Calu3 (cell line): Measurements from ENCODE around the gene WDR54. TPM values are rescaled to one million over a fixed set of nuclear protein-coding genes. Genes with fewer than 3 reads are reported as not detected.

Experiments used
- BruUV-seq: library from RNA; stranded (reverse); fragments of 400-500 nt; replicated peaks from 2 replicates; lab custom pipeline; 2021; lab: Mats Ljungman, UMichigan
- CTCF ChIA-PET: fragments of 300-600 bp; sonication (Branson Sonifier 250); formaldehyde crosslinking; loops from one replicate; lab custom pipeline; 2022; ENCODE audit warnings: antibody characterized with exemption; lab: Charles Lee
- DNase-seq: peaks from one replicate; pipeline ENCODE4 v3.0.0; 2022
- H3K27ac Mint-ChIP-seq: one replicate; pipeline ENCODE4 v1.8.0; 2022; ENCODE audit warnings: mixed read lengths; ENCODE audit not compliant: unreplicated experiment
- H3K27me3 Mint-ChIP-seq: one replicate; pipeline ENCODE4 v1.8.0; 2022; ENCODE audit warnings: mixed read lengths; ENCODE audit not compliant: unreplicated experiment
- H3K36me3 Mint-ChIP-seq: one replicate; pipeline ENCODE4 v1.8.0; 2022; ENCODE audit warnings: mild to moderate bottlenecking, moderate library complexity, mixed read lengths; ENCODE audit not compliant: insufficient read depth, unreplicated experiment
- H3K4me1 Mint-ChIP-seq: one replicate; pipeline ENCODE4 v1.8.0; 2022; ENCODE audit warnings: mild to moderate bottlenecking, low read depth, mixed read lengths; ENCODE audit not compliant: unreplicated experiment
- H3K4me3 Mint-ChIP-seq: one replicate; pipeline ENCODE4 v1.8.0; 2022; ENCODE audit warnings: mild to moderate bottlenecking, low read depth, moderate library complexity, mixed read lengths; ENCODE audit not compliant: unreplicated experiment
- H3K9me3 Mint-ChIP-seq: one replicate; pipeline ENCODE4 v1.8.0; 2022; ENCODE audit warnings: low read depth, mixed read lengths; ENCODE audit not compliant: unreplicated experiment
- intact Hi-C: fragments of 100-400 bp; cut with micrococcal nuclease; formaldehyde crosslinking; loops from one replicate; pipeline ENCODE4 v1.10.0; 2022; ENCODE audit not compliant: unreplicated experiment
- total RNA-seq: library from RNA; stranded (reverse); gene quantifications from 2 replicates; pipeline ENCODE4 v1.2.3, GENCODE V29; 2022
- TF ChIP-seq, protein P1 (sequence below): fragments of 200-600 bp; IDR thresholded peaks from one replicate; pipeline ENCODE4 v1.8.0; 2022; ENCODE audit warnings: antibody characterized with exemption; ENCODE audit not compliant: unreplicated experiment

Gene WDR54
- total RNA-seq, 1 experiment from 2014 or later, result 30.5 TPM

- intact Hi-C loops, result no loop called here
- peak overlapping the region; percentile 99 for H3K4me3 Mint-ChIP-seq
- no peak for DNase-seq
- no peaks in the 10 kb centered on the region for H3K9me3 Mint-ChIP-seq
- H3K4me1 Mint-ChIP-seq, result peaks cover 35% of the 10 kb centered on the region
- CTCF ChIA-PET, result interaction anchor here (0.7 kb wide), 1 partner anchor 1179 kb away, joined by 3 read pairs; no protein-coding TSS in a partner anchor
- H3K36me3 Mint-ChIP-seq, result peaks cover 63% of the 10 kb centered on the region
- no TSS peak for BruUV-seq
- peak overlapping the region; percentile 96 for H3K27ac Mint-ChIP-seq
- H3K27me3 Mint-ChIP-seq, result no peaks in the 10 kb centered on the region
- TF ChIP-seq, protein P1, sequence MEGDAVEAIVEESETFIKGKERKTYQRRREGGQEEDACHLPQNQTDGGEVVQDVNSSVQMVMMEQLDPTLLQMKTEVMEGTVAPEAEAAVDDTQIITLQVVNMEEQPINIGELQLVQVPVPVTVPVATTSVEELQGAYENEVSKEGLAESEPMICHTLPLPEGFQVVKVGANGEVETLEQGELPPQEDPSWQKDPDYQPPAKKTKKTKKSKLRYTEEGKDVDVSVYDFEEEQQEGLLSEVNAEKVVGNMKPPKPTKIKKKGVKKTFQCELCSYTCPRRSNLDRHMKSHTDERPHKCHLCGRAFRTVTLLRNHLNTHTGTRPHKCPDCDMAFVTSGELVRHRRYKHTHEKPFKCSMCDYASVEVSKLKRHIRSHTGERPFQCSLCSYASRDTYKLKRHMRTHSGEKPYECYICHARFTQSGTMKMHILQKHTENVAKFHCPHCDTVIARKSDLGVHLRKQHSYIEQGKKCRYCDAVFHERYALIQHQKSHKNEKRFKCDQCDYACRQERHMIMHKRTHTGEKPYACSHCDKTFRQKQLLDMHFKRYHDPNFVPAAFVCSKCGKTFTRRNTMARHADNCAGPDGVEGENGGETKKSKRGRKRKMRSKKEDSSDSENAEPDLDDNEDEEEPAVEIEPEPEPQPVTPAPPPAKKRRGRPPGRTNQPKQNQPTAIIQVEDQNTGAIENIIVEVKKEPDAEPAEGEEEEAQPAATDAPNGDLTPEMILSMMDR, result no peak
Measured at GRCh38 chr2:74423231-74424095, 1.9 kb downstream of the WDR54 start.

DNA sequence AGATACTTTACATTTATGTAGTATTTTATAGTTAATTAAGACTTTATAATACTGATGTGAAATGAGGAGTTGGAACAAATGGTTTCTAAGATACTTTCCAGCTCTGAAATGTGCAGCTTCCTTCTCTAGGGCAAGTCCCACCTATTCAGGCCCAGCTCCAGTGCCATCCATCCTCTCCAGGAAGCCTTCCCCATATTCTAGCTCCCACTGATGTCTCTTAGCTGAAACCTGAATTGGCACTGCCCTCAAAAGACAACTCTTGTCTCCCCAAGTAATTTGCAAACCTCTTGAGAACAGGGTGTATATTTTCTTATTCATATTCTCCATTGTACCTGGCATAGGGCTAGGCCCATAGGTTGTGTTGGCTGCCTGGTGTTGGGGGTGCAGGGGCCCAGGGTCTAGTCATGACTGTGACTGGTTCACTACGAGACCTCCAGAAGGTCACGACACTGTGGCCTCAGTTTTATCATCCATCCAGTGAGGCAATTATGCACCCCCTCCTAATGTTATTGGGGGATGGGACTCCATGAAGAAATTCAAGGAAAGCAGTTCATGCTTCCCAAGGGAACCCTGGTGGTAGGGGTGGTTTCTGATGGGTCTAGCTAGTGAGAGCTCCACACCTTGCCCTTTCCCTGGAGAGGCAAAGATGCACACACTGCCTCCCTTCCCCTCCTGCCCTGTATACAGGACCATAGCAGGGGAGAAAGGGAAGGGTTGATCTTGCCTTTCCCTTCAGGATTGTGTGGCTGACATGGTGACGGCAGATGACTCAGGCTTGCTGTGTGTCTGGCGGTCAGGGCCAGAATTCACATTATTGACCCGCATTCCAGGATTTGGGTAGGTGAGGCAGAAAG is 2.8 kb downstream of the WDR54 start:
- CTCF ChIA-PET, result interaction anchor here (0.7 kb wide), 1 partner anchor 1180 kb away, joined by 3 read pairs; no protein-coding TSS in a partner anchor
- Mint-ChIP-seq H3K4me1 (peaks cover 35% of the 10 kb centered on the region), H3K36me3 (peaks cover 67% of the 10 kb centered on the region), H3K9me3 (no peaks in the 10 kb centered on the region), H3K4me3 (no peak overlapping the region), H3K27ac (peak overlapping the region; percentile 84), H3K27me3 (no peaks in the 10 kb centered on the region)
- no TSS peak for BruUV-seq
- no peak for DNase-seq
- TF ChIP-seq, protein P1, result no peak
- intact Hi-C loops, result no loop called here

GRCh38 chr2:74424995-74425406 is 3.5 kb downstream of the WDR54 start:
- Mint-ChIP-seq H3K4me3 (no peak overlapping the region), H3K27me3 (no peaks in the 10 kb centered on the region), H3K36me3 (peaks cover 74% of the 10 kb centered on the region), H3K9me3 (no peaks in the 10 kb centered on the region), H3K4me1 (peaks cover 34% of the 10 kb centered on the region), H3K27ac (peak overlapping the region; percentile 84)
- BruUV-seq, result no TSS peak
- CTCF ChIA-PET, result no interaction called here
- intact Hi-C loops, result no loop called here
- no peak for DNase-seq
- TF ChIP-seq, protein P1, result no peak

GRCh38 chr2:74425523-74425922 is 4.0 kb downstream of the WDR54 start:
- CTCF ChIA-PET, result no interaction called here
- no peaks in the 10 kb centered on the region for H3K27me3 Mint-ChIP-seq
- intact Hi-C loops, result no loop called here
- TSS peak; percentile 30 for BruUV-seq
- peaks cover 29% of the 10 kb centered on the region for H3K4me1 Mint-ChIP-seq
- H3K4me3 Mint-ChIP-seq, result no peak overlapping the region
- TF ChIP-seq, protein P1, result no peak
- peaks cover 76% of the 10 kb centered on the region for H3K36me3 Mint-ChIP-seq
- H3K9me3 Mint-ChIP-seq, result no peaks in the 10 kb centered on the region
- DNase-seq, result no peak
- H3K27ac Mint-ChIP-seq, result peak overlapping the region; percentile 84
